NCI-H2029 treated with DMSO at 0.1 percent for 48 hours (cell line): ENCODE data around the gene INSIG1.

ENCODE experiments used
- DNase-seq: peaks from one replicate; lab custom pipeline; 2025; lab: John Stamatoyannopoulos, UW

INSIG1 gene

GRCh38 chr7:155349601-155350331 is 52.1 kb downstream of the INSIG1 start:
- no peak for DNase-seq

DNA sequence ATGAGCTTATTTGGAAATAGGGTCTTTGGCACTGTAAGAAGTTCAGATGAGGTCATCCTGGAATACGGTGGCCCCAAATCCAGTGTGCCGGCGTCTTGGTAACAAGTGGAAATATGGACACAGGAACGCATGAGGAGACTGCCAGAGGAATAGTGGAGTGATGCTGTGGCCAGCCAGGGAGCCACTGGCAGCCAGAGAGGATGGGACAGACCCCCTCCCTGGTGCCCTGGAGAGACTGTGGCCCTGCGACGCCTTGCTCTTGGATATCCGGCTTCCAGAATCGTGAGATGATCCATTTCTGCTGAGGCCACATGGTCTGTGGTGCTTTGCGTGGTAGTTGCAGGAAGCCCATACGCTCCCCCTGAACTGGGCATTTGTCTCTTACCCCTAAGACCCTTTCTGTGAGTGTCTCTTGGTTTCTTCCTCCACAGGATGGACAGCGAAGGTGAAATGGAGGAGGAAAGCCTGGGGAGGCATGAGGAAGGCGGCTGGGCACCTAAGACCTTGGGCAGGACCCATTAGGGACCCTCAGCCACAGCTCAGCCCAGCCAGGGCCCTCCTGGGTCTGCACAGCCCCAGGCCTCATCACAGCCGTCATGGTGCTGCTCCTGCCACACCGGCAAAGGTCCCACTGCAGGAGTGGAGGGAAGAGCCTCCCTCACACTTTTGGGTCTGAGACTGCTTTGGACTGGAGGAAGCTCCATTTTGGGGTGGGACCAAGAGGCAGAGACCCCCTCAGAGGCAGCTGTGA is 53.6 kb downstream of the INSIG1 start:
- no peak for DNase-seq

- no peak for DNase-seq
These were observed 54.5 kb downstream of the INSIG1 start for GRCh38 chr7:155352076-155352752.

GRCh38 chr7:155352753-155353115 is 55.1 kb downstream of the INSIG1 start:
- no peak for DNase-seq

GRCh38 chr7:155353256-155353897 is 55.7 kb downstream of the INSIG1 start:
- DNase-seq, result no peak

- DNase-seq, result no peak
These were observed 56.8 kb downstream of the INSIG1 start for GRCh38 chr7:155354371-155355048.

DNA sequence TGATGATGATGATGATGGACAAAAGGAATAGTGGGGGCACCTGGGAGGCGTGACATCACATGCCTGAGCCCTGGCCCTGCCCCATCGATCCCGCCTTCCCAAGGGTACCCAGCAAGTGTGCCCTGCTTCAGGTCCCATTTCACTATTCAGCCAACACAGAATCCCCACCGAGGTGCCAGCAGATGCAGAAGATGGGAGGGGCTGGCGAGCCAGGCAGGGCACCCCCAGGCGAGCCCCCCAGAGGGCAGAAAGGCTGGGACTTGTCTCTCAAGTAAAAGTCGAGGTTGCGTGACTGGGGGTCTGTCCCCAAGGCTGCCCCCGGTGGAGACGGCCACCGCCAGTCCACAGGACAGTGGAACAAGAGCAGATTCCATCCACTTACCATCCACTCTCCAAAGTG is 57.5 kb downstream of the INSIG1 start:
- no peak for DNase-seq

GRCh38 chr7:155355745-155356144 is 58.1 kb downstream of the INSIG1 start:
- DNase-seq, result no peak

DNA sequence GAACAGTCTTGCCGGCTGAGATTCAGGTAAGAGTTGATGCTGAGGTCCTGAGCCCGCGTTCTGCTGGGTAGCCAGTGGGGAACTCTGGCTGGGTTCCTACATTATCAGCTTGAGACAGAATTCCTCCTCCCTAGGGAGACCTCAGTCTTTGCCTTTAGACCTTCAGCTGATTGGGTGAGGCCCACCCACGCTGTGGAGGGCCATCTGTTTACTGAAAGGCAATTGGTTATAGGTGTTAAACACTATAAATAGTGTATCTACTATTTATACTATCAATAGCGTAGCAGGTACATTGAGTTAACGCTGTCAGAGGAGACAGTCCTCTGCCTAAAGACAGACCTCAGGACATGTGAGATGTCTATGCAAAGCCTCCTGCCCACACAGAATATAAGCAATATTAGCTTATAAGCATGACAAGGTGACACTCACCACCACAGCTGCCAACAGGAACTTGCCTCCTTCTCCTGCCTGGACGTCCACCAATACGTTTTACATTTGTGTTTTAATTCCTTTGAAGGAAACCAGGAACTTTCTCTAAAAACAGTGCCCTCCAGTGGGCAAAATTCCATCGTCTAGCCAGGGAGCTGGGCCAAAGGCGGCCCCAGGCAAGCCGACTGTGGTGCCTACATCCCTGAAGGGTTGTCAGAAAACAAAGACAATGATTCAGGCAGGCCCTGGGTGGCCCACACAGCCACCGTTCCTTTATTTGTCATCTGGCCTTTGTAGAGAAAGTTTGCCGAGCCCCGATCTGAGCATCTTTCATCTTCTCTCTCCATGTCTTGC is 58.8 kb downstream of the INSIG1 start:
- no peak for DNase-seq

- DNase-seq, result no peak
These were observed 59.9 kb downstream of the INSIG1 start for GRCh38 chr7:155357573-155358041.

DNA sequence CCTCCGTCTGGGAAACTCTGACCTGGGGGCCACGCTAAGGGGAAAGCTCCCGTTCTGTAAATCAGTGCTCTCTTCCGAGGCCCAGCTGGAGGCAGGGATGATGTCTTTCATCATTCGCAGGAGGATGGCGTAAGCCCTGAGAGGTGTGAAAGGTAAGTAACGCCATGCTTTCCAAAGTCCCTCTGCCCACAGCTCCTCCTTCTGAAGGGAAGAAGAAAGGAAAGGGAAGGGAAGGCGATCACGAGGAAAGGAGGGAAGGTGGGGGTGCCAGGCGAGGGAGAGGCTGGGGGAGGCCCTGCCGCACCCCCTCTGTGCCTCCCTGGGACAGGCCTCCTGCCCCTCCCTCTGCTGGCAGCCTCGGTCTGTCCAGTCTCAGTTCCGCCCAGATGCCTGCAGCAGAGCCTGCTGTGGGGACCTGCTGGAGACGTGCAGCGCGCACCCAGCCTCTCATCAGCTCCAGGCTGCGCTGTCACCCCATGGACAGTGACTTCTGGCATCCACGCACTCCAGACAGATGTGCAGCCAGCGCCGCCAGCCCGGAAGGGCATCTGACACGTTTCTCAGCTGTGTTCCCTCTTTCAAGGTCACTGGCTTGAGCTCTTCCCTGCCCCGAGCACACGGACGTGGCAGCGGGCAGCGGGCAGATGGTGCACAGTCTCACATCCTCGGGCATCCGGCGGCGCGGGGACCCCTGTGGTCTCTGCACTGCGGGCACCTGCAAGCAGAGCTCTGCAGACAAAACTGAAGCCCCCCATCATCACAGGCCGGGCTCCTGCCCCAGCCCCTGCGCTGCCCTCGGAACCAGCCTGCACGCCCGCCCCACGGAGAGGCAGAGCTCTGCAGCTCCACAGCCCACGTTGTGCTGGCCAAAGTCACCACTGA is 60.6 kb downstream of the INSIG1 start:
- no peak for DNase-seq

DNA sequence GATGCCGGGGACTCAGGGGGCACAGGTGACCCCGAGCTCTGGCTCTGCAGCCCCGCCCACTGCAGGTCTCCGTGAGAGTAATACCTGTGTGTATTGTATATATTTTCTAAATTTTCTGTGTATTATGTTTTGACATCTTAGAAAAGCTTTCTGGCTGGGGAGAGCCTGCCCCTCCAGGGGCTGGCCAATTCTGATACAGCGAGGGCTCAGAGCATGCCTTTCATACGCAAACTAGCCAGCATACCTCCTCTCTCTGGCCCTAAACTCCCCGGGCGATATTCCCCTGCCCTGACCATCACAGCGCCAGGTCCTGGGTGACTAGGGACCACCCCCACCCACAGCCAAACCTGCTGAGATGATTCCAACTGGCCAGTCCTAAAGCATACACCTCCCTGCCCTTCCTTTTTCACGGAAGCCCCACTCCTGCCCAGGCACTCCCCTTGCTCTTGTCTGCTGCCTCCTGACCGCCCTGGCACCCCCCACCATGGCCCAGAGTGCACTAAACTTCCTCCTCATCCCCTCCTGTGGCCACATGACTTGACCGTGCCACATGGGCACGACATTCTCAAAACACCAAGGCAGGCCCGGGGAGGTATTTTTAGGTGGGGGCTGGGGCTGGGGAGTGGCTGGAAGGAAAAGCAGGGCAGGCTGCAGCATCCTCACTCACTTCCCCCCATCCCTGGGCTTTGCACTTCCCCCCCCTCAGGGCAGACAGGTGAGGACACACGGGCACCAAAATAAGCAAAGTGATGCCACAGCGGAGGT is 61.5 kb downstream of the INSIG1 start:
- no peak for DNase-seq
